Ishikawa (cell line): ENCODE measurements around the gene ANKRD24.

Experiments
- CREB1 ChIP-seq: IDR thresholded peaks from 2 replicates; pipeline ENCODE4 v1.6.1; 2012; ENCODE audit warnings: low read depth
- EP300 ChIP-seq: IDR thresholded peaks from 2 replicates; pipeline ENCODE4 v1.6.1; 2012; ENCODE audit warnings: borderline replicate concordance
- FOXM1 ChIP-seq: IDR thresholded peaks from 2 replicates; pipeline ENCODE4 v1.6.1; 2012; ENCODE audit warnings: low read depth, borderline replicate concordance
- YY1 ChIP-seq: IDR thresholded peaks from 2 replicates; pipeline ENCODE4 v1.6.1; 2012; ENCODE audit warnings: low read depth
- ZBTB7A ChIP-seq: IDR thresholded peaks from 2 replicates; pipeline ENCODE4 v1.6.1; 2012; ENCODE audit warnings: low read depth
- TF ChIP-seq, protein P1 (sequence below): IDR thresholded peaks from 2 replicates; pipeline ENCODE4 v1.6.1; 2012
- TF ChIP-seq, protein P2 (sequence below): IDR thresholded peaks from 2 replicates; pipeline ENCODE4 v1.6.1; 2012; ENCODE audit warnings: low read depth, mild to moderate bottlenecking

DNA sequence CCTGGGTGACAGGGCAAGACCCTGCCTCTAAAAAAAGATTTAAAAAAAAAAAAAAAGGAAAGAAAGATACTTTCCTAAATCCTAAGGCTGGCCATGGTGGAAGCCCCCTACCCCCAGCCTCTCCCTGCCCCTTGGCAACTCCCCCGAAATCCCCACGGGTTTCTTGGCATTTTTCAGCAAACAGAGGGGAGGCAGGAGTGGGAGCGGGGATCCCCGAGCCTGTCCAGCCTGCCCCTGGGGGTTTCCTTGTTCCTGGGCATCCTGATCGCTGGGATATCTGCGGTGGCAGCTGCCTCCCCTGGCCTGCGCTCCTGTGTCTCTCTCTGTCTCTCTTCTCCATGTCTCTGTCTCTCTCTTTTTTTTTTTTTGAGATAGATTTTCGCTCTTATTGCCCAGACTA lies 43.4 kb downstream of the ANKRD24 start:
- TF ChIP-seq EP300 = no peak
- no peak for TF ChIP-seq FOXM1
- TF ChIP-seq CREB1 = no peak
- TF ChIP-seq, protein P1, sequence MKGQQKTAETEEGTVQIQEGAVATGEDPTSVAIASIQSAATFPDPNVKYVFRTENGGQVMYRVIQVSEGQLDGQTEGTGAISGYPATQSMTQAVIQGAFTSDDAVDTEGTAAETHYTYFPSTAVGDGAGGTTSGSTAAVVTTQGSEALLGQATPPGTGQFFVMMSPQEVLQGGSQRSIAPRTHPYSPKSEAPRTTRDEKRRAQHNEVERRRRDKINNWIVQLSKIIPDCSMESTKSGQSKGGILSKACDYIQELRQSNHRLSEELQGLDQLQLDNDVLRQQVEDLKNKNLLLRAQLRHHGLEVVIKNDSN = no peak
- TF ChIP-seq, protein P2, sequence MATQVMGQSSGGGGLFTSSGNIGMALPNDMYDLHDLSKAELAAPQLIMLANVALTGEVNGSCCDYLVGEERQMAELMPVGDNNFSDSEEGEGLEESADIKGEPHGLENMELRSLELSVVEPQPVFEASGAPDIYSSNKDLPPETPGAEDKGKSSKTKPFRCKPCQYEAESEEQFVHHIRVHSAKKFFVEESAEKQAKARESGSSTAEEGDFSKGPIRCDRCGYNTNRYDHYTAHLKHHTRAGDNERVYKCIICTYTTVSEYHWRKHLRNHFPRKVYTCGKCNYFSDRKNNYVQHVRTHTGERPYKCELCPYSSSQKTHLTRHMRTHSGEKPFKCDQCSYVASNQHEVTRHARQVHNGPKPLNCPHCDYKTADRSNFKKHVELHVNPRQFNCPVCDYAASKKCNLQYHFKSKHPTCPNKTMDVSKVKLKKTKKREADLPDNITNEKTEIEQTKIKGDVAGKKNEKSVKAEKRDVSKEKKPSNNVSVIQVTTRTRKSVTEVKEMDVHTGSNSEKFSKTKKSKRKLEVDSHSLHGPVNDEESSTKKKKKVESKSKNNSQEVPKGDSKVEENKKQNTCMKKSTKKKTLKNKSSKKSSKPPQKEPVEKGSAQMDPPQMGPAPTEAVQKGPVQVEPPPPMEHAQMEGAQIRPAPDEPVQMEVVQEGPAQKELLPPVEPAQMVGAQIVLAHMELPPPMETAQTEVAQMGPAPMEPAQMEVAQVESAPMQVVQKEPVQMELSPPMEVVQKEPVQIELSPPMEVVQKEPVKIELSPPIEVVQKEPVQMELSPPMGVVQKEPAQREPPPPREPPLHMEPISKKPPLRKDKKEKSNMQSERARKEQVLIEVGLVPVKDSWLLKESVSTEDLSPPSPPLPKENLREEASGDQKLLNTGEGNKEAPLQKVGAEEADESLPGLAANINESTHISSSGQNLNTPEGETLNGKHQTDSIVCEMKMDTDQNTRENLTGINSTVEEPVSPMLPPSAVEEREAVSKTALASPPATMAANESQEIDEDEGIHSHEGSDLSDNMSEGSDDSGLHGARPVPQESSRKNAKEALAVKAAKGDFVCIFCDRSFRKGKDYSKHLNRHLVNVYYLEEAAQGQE = no peak
- TF ChIP-seq YY1 = no peak
- no peak for TF ChIP-seq ZBTB7A
